ENCODE data around the gene POLR1E. TPM values are rescaled to one million over a fixed set of nuclear protein-coding genes. Genes with fewer than 3 reads are reported as not detected.

The POLR1E gene
- total and polyA plus RNA-seq, 2 of the 8 experiments (the other 6 are each of a cell fraction or from before 2014, with no cell fraction given): 16.0 to 40.0 TPM

- TF ChIP-seq POLR2A (IDR thresholded peaks at IDR 0.05; ENCODE audit: control extremely low read depth in 1 of 2, low read depth in 2 of 2, low read length in 2 of 2): peak in 1 of 2 experiments; percentile 22; a peak in 1 of 3 replicates
- no peak for TF ChIP-seq NRF1 (IDR thresholded peaks at IDR 0.05; ENCODE audit: low read depth, low read length)
- ChIA-PET CTCF (ENCODE audit: partially characterized antibody) (no interaction called here), POLR2A (ENCODE audit: partially characterized antibody) (interaction anchor here (1.7 to 2.3 kb wide), 2 partner anchors 9 to 23 kb away, joined by 3 to 6 read pairs; no protein-coding TSS in a partner anchor)
- Histone ChIP-seq H2BK120ac (replicated peaks; ENCODE audit: low read depth, low read length) (no peak overlapping the region), H3K14ac (ENCODE audit: insufficient read length) (no peak overlapping the region), H3K56ac (replicated peaks; ENCODE audit: insufficient read length, low read depth, low read length) (no peak overlapping the region), H3K23ac (ENCODE audit: insufficient read length) (no peak overlapping the region), H4K5ac (ENCODE audit: insufficient read length, low read depth, low read length) (no peak overlapping the region), H2AFZ (ENCODE audit: low read length) (no peak overlapping the region), H2AK5ac (ENCODE audit: low read depth, low read length) (no peak overlapping the region), H3K23me2 (ENCODE audit: low read depth, low read length) (peaks cover 4% of the 10 kb centered on the region; the same call in 1 of the 2 replicates), H3K18ac (ENCODE audit: extremely low read depth, low read length) (no peak overlapping the region), H4K91ac (replicated peaks; ENCODE audit: insufficient read length, low read length) (no peak overlapping the region), H3K9me3 (ENCODE audit: insufficient read depth in 2 of 2, low read depth in 1 of 2, low read length in 1 of 2) (no peaks in the 10 kb centered on the region), H3K79me1 (ENCODE audit: low read depth, low read length) (peaks cover 2% of the 10 kb centered on the region), H3K9ac (replicated peaks in 1 of 4; ENCODE audit: extremely low read depth in 1 of 4, low read depth in 3 of 4, low read length in 3 of 4) (no peak overlapping the region), H3K27ac (ENCODE audit: low read depth, low read length) (no peak overlapping the region), H2BK15ac (ENCODE audit: low read length) (no peak overlapping the region), H4K8ac (ENCODE audit: extremely low read depth, insufficient read depth, low read length) (peak overlapping the region; percentile 53; the same call in 1 of the 2 replicates), H3K4ac (replicated peaks; ENCODE audit: insufficient read length, low read depth, low read length) (no peak overlapping the region), H4K20me1 (replicated peaks in 1 of 2; ENCODE audit: control insufficient read depth in 1 of 2, insufficient read depth in 2 of 2, low read length in 2 of 2) (peaks cover 10 to 28% of the 10 kb centered on the region in 2 experiments), H3K27me3 (replicated peaks in 1 of 4; ENCODE audit: control insufficient read depth in 3 of 4, extremely low read depth in 1 of 4, insufficient read depth in 3 of 4, low read length in 3 of 4) (no peaks in the 10 kb centered on the region), H2BK5ac (ENCODE audit: low read depth, low read length) (no peak overlapping the region), H3K79me2 (ENCODE audit: control insufficient read depth in 1 of 2, insufficient read depth in 2 of 2, low read length in 2 of 2) (peaks cover 0 to 19% of the 10 kb centered on the region in 2 experiments; a peak in 2 of 4 replicates), H2BK12ac (ENCODE audit: low read depth, low read length) (no peak overlapping the region), H3K4me2 (ENCODE audit: insufficient read depth in 1 of 2, low read depth in 2 of 2, low read length in 2 of 2) (no peak overlapping the region), H3K4me1 (replicated peaks in 1 of 4; ENCODE audit: control insufficient read depth in 3 of 4, insufficient read depth in 4 of 4, low read length in 3 of 4) (peaks cover 3 to 14% (median 9%) of the 10 kb centered on the region in 4 experiments), H2BK20ac (ENCODE audit: low read length) (no peak overlapping the region), H3K36me3 (ENCODE audit: control insufficient read depth in 2 of 4, insufficient read depth in 4 of 4, low read length in 3 of 4) (peaks cover 37 to 68% (median 55%) of the 10 kb centered on the region in 4 experiments), H3K4me3 (ENCODE audit: extremely low read depth in 1 of 4, insufficient read depth in 2 of 4, low read depth in 3 of 4, low read length in 4 of 4) (no peak overlapping the region)
- FAIRE-seq: no peak
- 91% methylated on average over 3 of the region's 3 CpGs; no CpG with 5 or more reads in 1 of the 2 experiments for whole genome bisulfite sequencing, 2 experiments (ENCODE audit: extremely low coverage in 1 of 2, insufficient coverage in 1 of 2, insufficient read length in 1 of 2, insufficient replicate concordance in 2 of 2, low coverage in 1 of 2, low lambda C conversion rate in 2 of 2, missing lambda C conversion rate in 1 of 2)
- DNase-seq (ENCODE audit: low read depth in 1 of 2, low spot score in 2 of 2): no peak
Observed at GRCh38 chr9:37438359-37438758, 47.4 kb upstream of the POLR1E start.

Data from H1 (cell line).